SW480 (cell line): ENCODE measurements around the gene POLD2.
"Not testable (repeated sequence)": the region's sequence is repeated elsewhere in the genome, so short reads cannot be mapped to it uniquely, and the experiment has no call there.

ENCODE experiments used
- DNase-seq: peaks from one replicate; pipeline ENCODE4 v3.0.0-alpha.2; 2016; ENCODE audit warnings: low spot score

The POLD2 gene

DNA sequence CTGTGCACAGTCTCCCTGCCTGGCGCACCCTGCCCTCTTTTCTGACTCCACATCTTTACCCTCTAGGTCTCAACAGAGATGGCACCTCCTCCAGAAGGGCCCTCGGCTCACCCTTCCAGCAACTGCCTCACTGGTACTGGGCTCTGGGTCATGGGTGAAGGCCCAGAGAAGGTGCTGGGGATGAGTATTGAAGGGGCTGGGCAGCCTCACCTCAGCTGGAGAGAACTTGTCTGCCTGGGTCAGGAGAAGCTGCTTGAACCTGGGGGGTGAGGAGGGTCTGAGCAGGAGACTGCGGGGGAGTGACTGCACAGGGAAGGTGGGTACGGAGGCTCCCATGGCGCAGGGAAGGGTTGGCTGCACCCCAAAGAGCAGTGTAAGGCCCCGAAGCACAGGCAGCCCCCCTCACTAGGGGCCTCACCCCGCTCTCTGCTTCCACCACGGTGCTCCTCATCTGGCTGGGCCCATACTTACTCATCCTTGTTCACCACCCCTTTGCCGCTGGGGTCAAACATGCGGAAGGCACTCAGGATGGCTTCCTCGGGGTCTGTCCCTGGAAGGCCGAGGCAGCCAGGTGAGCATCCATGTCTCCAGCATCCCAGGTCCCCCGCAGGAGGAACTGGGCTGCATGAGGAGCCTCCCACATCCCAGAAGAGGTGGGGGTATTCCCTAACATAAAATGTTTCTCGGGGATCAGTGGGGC, 16.1 kb upstream of the POLD2 start:
- DNase-seq = no peak

- DNase-seq = no peak
Observed at GRCh38 chr7:44138698-44139097, 15.3 kb upstream of the POLD2 start.

GRCh38 chr7:44136731-44137130, 13.4 kb upstream of the POLD2 start:
- no peak for DNase-seq

- no peak for DNase-seq
Observed at GRCh38 chr7:44134943-44135628, 11.7 kb upstream of the POLD2 start.

GRCh38 chr7:44133295-44133694, 9.9 kb upstream of the POLD2 start:
- DNase-seq = no peak

- no peak for DNase-seq
Observed at GRCh38 chr7:44132039-44132438, 8.7 kb upstream of the POLD2 start.

DNA sequence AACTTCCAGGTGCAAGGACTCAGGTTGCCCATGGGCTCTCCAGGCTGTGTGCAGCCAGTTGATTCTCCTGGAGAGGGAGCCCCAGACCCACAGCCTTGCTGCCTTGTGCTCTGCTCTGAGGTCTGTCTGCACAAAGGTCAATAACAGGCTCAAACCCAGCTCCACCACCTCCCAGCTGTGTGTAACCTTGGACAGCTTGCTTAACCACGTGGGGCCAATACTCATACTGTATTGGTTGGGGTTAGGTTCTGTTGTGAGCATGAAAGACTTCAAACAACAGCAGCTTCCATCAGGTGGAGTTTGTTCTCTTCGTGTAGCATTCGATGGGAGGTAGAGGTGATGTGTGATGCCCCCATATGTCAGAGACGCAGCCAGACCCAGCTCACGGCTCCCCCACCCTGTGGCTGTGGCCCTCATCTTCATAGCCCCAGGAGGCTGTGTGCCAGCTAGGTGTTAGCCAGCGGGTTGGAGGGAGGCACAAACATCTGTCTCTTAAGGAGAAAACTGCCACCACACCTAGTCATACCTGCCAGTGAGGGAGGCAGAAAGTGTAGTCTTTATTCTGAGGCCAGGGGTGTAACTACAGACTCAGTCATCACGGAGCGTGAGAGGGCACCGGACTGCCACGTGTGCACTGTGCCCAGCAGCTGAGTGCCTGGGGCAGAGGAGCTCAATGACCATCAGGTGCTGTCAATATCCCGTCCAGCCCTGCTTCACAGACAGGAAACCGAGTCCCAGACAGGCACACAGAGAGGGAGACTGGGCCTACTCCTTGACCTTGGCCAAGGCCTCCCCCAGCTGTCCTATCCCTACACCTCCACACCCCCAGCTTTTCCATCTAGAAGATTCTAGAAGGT, 8.1 kb upstream of the POLD2 start:
- DNase-seq = peak; percentile 78

DNA sequence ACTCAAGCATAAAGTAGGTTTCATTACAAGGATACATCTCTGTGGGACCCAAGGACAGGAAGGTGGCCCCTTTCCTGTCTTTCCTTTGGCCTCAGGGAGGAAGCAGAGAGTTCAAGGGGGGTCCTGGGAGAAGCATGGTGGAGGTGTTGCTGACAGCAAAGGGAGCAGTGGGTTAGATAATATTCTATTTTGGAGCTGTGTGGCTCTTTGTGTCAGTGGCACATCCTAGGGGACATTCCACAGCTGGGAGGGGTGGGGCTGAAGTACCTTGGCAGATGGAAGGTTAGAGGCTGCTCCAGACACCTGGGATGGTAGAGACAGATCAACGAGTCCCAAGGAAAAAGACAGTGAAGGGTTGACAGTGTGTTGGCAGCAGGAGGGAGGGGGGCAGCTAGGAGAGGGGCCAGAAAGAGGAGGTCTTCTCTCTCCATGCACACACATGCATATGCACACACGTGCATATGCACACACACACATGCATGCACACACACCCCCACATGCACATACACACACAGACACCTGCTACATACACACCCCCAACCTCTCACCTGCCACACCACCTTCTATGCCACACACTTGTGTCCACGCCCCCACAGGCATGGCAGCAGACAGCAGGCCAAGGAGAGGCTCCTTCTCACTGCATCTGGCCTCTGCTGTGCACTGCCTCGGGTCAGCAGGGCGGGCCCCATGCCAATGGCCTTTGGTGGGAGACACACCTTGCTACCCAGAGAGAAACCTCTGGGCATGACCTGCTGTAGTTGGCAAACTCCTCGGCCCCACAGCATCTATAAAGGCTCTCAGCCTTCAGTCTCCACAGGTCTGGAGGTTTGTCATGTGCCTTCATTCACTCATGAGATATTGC, 5.6 kb upstream of the POLD2 start:
- DNase-seq = no peak

DNA sequence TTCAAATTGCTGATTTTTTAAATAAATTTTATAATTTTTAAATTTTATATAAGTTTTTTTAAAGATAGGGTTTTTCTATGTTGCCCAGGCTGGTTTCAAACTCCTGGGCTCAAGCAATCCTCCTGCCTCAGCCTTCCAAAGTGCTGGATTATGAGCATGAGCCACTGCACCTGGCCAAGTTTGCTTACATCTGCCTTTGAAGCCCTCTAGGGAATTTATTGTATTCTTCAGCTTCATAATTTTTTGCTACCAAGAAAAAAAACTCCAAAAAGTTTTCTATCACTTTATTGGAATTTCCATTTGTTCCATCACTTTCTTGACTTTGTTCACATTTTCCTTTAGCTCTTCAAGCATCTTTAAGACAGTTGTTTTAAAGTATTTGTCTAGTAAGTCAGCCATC, 3.8 kb upstream of the POLD2 start:
- DNase-seq = no peak

DNA sequence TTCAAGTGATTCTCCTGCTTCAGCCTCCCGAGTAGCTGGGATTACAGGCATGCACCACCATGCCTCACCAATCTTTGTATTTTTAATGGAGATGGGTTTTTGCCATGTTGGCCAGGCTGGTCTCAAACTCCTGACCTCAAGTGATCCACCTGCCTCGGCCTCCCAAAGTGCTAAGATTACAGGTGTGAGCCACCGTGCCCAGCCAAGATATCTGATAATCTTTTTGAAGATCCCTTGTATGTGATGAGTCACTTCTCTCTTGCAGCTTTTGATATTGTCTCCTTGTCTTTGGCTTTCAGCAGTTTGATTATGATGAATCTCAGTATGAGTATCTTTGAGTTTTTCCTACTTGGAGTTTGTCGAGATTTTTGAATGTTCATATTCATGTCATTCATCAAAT, 3.2 kb upstream of the POLD2 start:
- DNase-seq = not testable (repeated sequence)

- no peak for DNase-seq
Observed at GRCh38 chr7:44124822-44125202, 1.5 kb upstream of the POLD2 start.

- no peak for DNase-seq
Observed at GRCh38 chr7:44122529-44122928, 819 bp downstream of the POLD2 start.

DNA sequence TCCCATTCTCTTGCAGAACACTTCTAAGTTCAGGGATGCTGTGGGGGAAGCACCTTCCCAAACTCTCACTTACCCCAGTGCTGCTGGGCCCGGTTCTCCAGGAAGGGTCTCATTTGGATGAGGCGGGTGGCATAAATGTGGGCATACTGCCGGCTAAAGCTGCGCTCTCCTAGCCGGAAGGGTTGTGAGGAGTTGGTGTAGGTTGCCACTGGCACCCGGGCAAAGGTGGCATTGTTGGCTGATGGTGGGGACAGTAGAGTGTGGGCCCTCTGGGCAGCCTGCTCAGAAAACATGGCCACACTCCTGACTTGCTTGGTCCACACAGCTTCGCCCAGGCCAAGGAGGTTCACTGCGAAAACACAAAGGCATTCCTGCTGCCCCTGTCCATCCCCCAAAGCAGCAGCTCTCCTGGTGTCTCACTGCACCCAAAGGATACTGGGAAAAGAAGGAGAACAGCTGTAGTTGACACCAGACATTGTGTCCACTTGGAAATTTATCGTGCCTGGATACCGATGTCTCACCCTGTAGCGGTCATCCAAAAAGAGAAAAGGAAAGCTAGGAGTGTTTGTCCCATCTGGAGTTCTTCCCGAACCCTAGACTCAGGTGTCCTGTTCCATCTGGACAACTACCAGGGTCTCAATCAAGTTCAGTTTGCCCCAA, 1.5 kb downstream of the POLD2 start:
- no peak for DNase-seq

DNA sequence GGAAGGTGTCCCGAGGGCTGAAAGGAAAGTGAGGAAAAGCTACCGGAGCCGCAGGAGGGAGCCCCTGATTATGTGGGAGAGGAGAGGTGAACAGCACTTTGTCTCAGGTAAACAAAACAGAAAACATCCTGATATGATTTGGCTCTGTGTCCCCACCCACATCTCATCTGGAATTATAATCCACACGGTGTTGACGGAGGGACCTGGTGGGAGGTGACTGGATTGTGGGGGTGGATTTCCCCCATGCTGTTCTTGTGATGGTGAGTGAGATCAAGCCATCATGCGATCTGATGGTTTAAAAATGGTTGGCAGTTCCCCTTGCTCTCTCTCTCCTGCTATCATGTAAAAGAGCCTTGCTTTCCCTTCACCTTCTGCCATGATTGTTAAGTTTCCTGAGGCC, 3.0 kb downstream of the POLD2 start:
- no peak for DNase-seq

GRCh38 chr7:44119829-44120380, 3.4 kb downstream of the POLD2 start:
- DNase-seq = no peak

GRCh38 chr7:44117801-44118429, 5.4 kb downstream of the POLD2 start:
- DNase-seq = no peak

DNA sequence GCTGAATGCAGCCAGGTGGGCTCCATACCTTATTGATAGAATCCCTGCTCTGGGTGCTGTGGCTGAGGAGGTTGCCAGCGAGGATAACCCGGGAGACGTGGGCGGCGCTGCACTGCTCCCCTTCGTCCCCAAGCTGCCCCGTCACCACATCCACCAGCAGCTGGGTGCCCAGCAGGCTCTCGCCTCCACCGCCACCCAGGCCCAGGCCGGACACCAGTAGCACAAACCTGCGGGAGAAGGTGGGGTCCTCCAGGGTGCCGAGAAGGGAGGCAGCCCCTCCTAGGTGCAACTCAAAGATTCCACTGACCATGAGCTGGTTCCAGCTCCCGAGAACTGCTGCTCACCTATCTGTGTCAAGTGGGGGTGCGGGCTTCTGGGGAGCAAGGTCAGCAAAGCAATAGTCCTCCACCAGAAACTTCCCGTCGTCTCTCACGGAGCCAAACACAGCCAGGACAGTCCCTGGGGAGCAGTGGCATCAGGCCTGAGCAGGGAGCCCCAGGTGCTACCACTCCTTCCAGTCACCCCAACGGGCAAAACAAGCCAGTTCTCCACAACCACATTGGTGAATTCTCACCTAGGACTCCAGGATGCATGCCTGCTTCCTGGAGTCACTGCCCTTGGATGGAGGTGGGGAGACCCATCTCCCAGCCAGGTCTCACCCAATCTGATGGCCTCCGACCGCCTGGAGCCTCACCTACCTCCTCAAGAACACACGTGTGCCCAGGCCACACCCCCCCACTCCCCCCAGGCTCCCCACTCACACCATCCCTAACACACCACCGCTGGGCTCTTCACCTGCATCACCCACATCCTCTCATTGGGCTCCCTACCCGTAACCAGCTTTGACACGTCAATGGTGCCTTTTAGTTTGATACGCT, 6.3 kb downstream of the POLD2 start:
- DNase-seq = no peak

- DNase-seq = no peak
Observed at GRCh38 chr7:44116087-44116788, 7.1 kb downstream of the POLD2 start.
